Measurements from ENCODE around the gene RAPSN. TPM values are rescaled to one million over a fixed set of nuclear protein-coding genes. Genes with fewer than 3 reads are reported as not detected.

Gene RAPSN
- total and polyA plus RNA-seq, 2 donors (not counting 3 experiments of a cell fraction or from before 2014, with no cell fraction given) = 0.18 to 1.6 TPM

DNA sequence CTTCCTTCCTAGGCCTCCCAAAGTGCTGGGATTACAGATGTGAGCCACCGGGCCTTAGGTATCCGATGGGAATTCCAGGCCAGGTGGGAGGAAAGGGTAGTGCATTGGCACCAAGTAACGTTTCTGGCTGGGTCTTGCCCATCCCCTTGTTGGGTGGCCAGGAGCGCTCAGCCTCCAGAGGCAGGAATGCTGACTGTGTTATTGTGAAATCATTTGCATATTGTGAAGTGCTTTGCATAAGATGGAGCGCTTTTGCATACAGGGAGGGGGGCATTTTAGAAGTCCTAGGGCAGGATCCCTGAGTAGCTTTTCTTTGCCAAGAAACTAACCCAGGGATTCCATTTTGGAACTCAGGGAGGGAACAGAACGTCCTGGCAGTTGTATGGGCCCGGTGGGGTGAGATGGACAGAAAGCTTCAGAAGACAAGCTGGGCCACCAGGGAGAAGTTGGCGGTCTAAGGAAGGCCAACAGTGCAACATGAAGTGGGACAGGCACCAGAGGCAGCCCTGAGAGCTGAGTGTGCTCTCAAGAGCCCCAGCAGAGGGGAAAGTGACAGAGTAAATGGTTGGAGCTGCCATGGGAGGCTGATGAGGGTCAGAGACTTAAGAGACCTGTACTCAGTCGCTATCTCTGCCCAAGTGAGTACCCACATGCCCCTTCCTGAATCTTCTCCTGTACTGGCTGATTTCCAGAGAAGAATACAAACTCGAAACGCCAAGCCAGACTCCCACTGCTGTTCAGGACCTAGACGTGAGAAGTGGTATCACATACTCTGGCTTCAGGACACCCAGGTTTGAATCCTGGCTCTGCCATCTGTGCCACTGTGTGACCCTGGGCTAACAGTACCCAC lies 41.8 kb downstream of the RAPSN start:
- Histone ChIP-seq H3K4me1 (ENCODE audit: control insufficient read depth, extremely low read depth, insufficient read depth, low read length) (peaks cover 29% of the 10 kb centered on the region), H3K4me2 (ENCODE audit: insufficient read depth, low read length) (peak overlapping the region; percentile 81), H3K36me3 (ENCODE audit: control insufficient read depth in 2 of 2, extremely low read depth in 1 of 2, insufficient read depth in 2 of 2, low read length in 2 of 2) (peaks cover 5 to 10% of the 10 kb centered on the region in 2 experiments), H2AFZ (ENCODE audit: low read depth, low read length) (peak overlapping the region; percentile 43), H3K27ac (ENCODE audit: insufficient read depth, low read depth, low read length) (peak overlapping the region; percentile 75), H3K9me3 (replicated peaks; ENCODE audit: control insufficient read depth, insufficient read depth, low read length) (no peaks in the 10 kb centered on the region), H3K9me1 (replicated peaks; ENCODE audit: control insufficient read depth, extremely low read depth, insufficient read depth, low read length) (no peaks in the 10 kb centered on the region), H4K20me1 (replicated peaks; ENCODE audit: control insufficient read depth, extremely low read depth, insufficient read depth, low read length) (no peaks in the 10 kb centered on the region), H3K9ac (replicated peaks; ENCODE audit: extremely low read depth, insufficient read depth, low read length) (peak overlapping the region; percentile 84), H3K4me3 (replicated peaks in 1 of 3; ENCODE audit: insufficient read depth in 1 of 3, low read depth in 1 of 3, low read length in 3 of 3) (peak overlapping the region in 2 of 3 experiments; percentile 47 to 91), H3K27me3 (ENCODE audit: control insufficient read depth in 2 of 2, insufficient read depth in 2 of 2, low read length in 2 of 2) (no peaks in the 10 kb centered on the region), H3K79me2 (ENCODE audit: control insufficient read depth, insufficient read depth, low read length) (peaks cover 23% of the 10 kb centered on the region)
- TF ChIP-seq GATA2 (IDR thresholded peaks at IDR 0.05; ENCODE audit: insufficient read depth, insufficient read length, low read depth, low read length) (no peak), EZH2 (IDR thresholded peaks at IDR 0.05; ENCODE audit: borderline replicate concordance, low read depth, low read length, severe bottlenecking) (no peak), JUN (IDR thresholded peaks at IDR 0.05; ENCODE audit: borderline replicate concordance, insufficient read depth, insufficient read length, low read depth) (no peak)
- POLR2A ChIA-PET = no interaction called here
- dilution Hi-C loops (cut with MboI; ENCODE audit: extremely low pct_ligation_motif_present, low sequenced_read_pairs) = no loop called here
- intact Hi-C loops (cut with micrococcal nuclease) = loop anchor here (5.0 kb wide), 2 partner anchors 140 to 145 kb away; partner anchors contain the start of gene CELF1
- BruUV-seq (replicated peaks) = no TSS peak
- DNase-seq (ENCODE audit: low read depth, low spot score) (no peak), FAIRE-seq (no peak)
- CTCF ChIA-PET = interaction anchor here (0.7 to 7.4 kb wide), 4 partner anchors 8 to 52 kb away, joined by 3 to 148 read pairs (median 6); no protein-coding TSS in a partner anchor

DNA sequence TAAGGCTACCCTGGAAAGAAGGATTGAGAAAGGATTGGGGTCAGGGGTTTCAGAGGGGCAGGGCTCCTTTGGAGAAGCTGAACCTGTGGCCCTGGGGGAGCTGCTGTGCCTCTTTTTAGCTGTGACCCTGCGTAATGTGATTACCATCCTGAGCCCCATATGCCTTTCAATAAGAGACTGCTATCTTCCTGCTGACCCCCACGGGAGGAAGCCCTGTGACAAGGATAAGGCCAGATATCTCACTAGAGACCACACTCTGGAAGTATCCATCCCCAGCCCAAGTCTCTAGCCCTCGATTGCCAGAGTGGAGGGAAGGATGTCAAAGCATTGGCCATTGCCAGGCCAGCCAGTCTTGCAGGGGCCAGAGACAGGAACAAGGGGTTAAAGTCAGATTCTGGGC lies 45.4 kb downstream of the RAPSN start:
- H3K4me2 ChIP-seq (ENCODE audit: insufficient read depth, low read length) = no peak overlapping the region
- H4K20me1 ChIP-seq (replicated peaks; ENCODE audit: control insufficient read depth, extremely low read depth, insufficient read depth, low read length) = no peaks in the 10 kb centered on the region
- H3K9ac ChIP-seq (replicated peaks; ENCODE audit: extremely low read depth, insufficient read depth, low read length) = no peak overlapping the region
- H3K27ac ChIP-seq (ENCODE audit: insufficient read depth, low read depth, low read length) = no peak overlapping the region
- H3K4me1 ChIP-seq (ENCODE audit: control insufficient read depth, extremely low read depth, insufficient read depth, low read length) = peaks cover 19% of the 10 kb centered on the region
- intact Hi-C loops (cut with micrococcal nuclease) = no loop called here
- H3K9me3 ChIP-seq (replicated peaks; ENCODE audit: control insufficient read depth, insufficient read depth, low read length) = no peaks in the 10 kb centered on the region
- ChIA-PET POLR2A (no interaction called here), CTCF (interaction anchor here (8.2 kb wide), 1 partner anchor 30 kb away, joined by 74 read pairs; no protein-coding TSS in a partner anchor)
- no peak for FAIRE-seq
- H3K9me1 ChIP-seq (replicated peaks; ENCODE audit: control insufficient read depth, extremely low read depth, insufficient read depth, low read length) = no peaks in the 10 kb centered on the region
- DNase-seq (ENCODE audit: low read depth, low spot score) = no peak
- no TSS peak for BruUV-seq (replicated peaks)
- no peak overlapping the region for H2AFZ ChIP-seq (ENCODE audit: low read depth, low read length)
- TF ChIP-seq, protein P1, sequence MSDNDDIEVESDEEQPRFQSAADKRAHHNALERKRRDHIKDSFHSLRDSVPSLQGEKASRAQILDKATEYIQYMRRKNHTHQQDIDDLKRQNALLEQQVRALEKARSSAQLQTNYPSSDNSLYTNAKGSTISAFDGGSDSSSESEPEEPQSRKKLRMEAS (IDR thresholded peaks at IDR 0.05; ENCODE audit: insufficient read depth, insufficient read length) = no peak
- no peak for TF ChIP-seq JUN (IDR thresholded peaks at IDR 0.05; ENCODE audit: borderline replicate concordance, insufficient read depth, insufficient read length, low read depth)
- TF ChIP-seq MYC (IDR thresholded peaks at IDR 0.05; ENCODE audit: low read depth, low read length) = no peak
- TF ChIP-seq POLR2AphosphoS5 (IDR thresholded peaks at IDR 0.05; ENCODE audit: insufficient read depth, low read depth, low read length) = no peak
- no peak for TF ChIP-seq EZH2 (IDR thresholded peaks at IDR 0.05; ENCODE audit: borderline replicate concordance, low read depth, low read length, severe bottlenecking)
- TF ChIP-seq POLR2A (IDR thresholded peaks at IDR 0.05; ENCODE audit: low read depth, low read length) = no peak
- dilution Hi-C loops (cut with MboI; ENCODE audit: extremely low pct_ligation_motif_present, low sequenced_read_pairs) = no loop called here
- H3K79me2 ChIP-seq (ENCODE audit: control insufficient read depth, insufficient read depth, low read length) = no peaks in the 10 kb centered on the region
- H3K27me3 ChIP-seq (ENCODE audit: control insufficient read depth in 2 of 2, insufficient read depth in 2 of 2, low read length in 2 of 2) = no peaks in the 10 kb centered on the region
- no peak overlapping the region for H3K4me3 ChIP-seq (replicated peaks in 1 of 3; ENCODE audit: insufficient read depth in 1 of 3, low read depth in 1 of 3, low read length in 3 of 3)
- no peaks in the 10 kb centered on the region for H3K36me3 ChIP-seq (ENCODE audit: control insufficient read depth in 2 of 2, extremely low read depth in 1 of 2, insufficient read depth in 2 of 2, low read length in 2 of 2)

Measured in endothelial cell of umbilical vein (primary cell).